GM21423 (cell line): Measurements from ENCODE around the gene RBPMS2.

ENCODE experiments used
- ATAC-seq: cut with Tn5 transposase; IDR thresholded peaks from one replicate; pipeline ENCODE4 v1.9.1; 2021; ENCODE audit warnings: mild to moderate bottlenecking, moderate library complexity; ENCODE audit not compliant: unreplicated experiment

RBPMS2 gene

GRCh38 chr15:64791401-64791800 lies 16.0 kb upstream of the RBPMS2 start:
- no peak for ATAC-seq

GRCh38 chr15:64783796-64784195 lies 8.4 kb upstream of the RBPMS2 start:
- ATAC-seq, result no peak

- ATAC-seq, result no peak
These were observed 7.4 kb upstream of the RBPMS2 start for GRCh38 chr15:64782751-64783150.

- no peak for ATAC-seq
These were observed 5.9 kb upstream of the RBPMS2 start for GRCh38 chr15:64781299-64781698.

GRCh38 chr15:64780600-64781156 lies 5.3 kb upstream of the RBPMS2 start:
- ATAC-seq, result no peak

GRCh38 chr15:64779630-64780029 lies 4.2 kb upstream of the RBPMS2 start:
- ATAC-seq, result no peak

GRCh38 chr15:64779024-64779423 lies 3.6 kb upstream of the RBPMS2 start:
- ATAC-seq, result no peak

GRCh38 chr15:64776402-64776786 lies 1.0 kb upstream of the RBPMS2 start:
- no peak for ATAC-seq

GRCh38 chr15:64774629-64775493 lies 528 bp downstream of the RBPMS2 start:
- ATAC-seq, result no peak

GRCh38 chr15:64774037-64774628 lies 1.3 kb downstream of the RBPMS2 start:
- no peak for ATAC-seq

- ATAC-seq, result no peak
These were observed 1.8 kb downstream of the RBPMS2 start for GRCh38 chr15:64773606-64774005.

- ATAC-seq, result no peak
These were observed 2.4 kb downstream of the RBPMS2 start for GRCh38 chr15:64772964-64773363.

- no peak for ATAC-seq
These were observed 2.9 kb downstream of the RBPMS2 start for GRCh38 chr15:64772488-64772887.

GRCh38 chr15:64770626-64771025 lies 4.8 kb downstream of the RBPMS2 start:
- no peak for ATAC-seq

- no peak for ATAC-seq
These were observed 8.2 kb downstream of the RBPMS2 start for GRCh38 chr15:64767203-64767602.

- no peak for ATAC-seq
These were observed 9.3 kb downstream of the RBPMS2 start for GRCh38 chr15:64766058-64766457.

- ATAC-seq, result no peak
These were observed 11.5 kb downstream of the RBPMS2 start for GRCh38 chr15:64763874-64764273.

- no peak for ATAC-seq
These were observed 11.9 kb downstream of the RBPMS2 start for GRCh38 chr15:64763462-64763861.

- no peak for ATAC-seq
These were observed 12.4 kb downstream of the RBPMS2 start for GRCh38 chr15:64763021-64763420.

GRCh38 chr15:64762546-64762945 lies 12.8 kb downstream of the RBPMS2 start:
- ATAC-seq, result no peak

- ATAC-seq, result no peak
These were observed 14.2 kb downstream of the RBPMS2 start for GRCh38 chr15:64761156-64761555.

- ATAC-seq, result no peak
These were observed 15.3 kb downstream of the RBPMS2 start for GRCh38 chr15:64760056-64760455.
